Spleen (tissue), 11 donors: ENCODE results near the gene SSBP3. TPM values are rescaled to one million over a fixed set of nuclear protein-coding genes. Genes with fewer than 3 reads are reported as not detected.

Experiments
- DNase-seq: peaks from one replicate; pipeline ENCODE4 v3.0.0-alpha.2; 2020
- H3K27ac ChIP-seq, 8 donors: fragments of 200-600 bp; sonication (generic) in 7 of 8; 1 replicate in 4 of 8; 2 replicates in 4 of 8; pipeline versions ENCODE4 v1.5.0 to v1.8.0; 2016 to 2021; ENCODE audit warnings: inconsistent platforms in 4 of 8, mild to moderate bottlenecking in 4 of 8, moderate library complexity in 1 of 8
- H3K27me3 ChIP-seq, 7 donors: fragments of 200-600 bp; sonication (generic) in 6 of 7; replicated peaks in 1 of 7; 1 replicate in 4 of 7; 2 replicates in 3 of 7; pipeline versions ENCODE4 v1.5.0 to v1.8.0; 2016 to 2021; ENCODE audit warnings: inconsistent platforms in 3 of 7, mild to moderate bottlenecking in 1 of 7
- H3K36me3 ChIP-seq, 6 donors: fragments of 200-600 bp; sonication (generic) in 5 of 6; 1 replicate in 4 of 6; 2 replicates in 2 of 6; pipeline versions ENCODE4 v1.5.0 to v1.8.0; 2016 to 2021; ENCODE audit warnings: inconsistent platforms in 2 of 6
- H3K4me1 ChIP-seq, 6 donors: fragments of 200-600 bp; sonication (generic) in 5 of 6; 1 replicate in 3 of 6; 2 replicates in 3 of 6; pipeline versions ENCODE4 v1.5.0 to v1.8.0; 2016 to 2021; ENCODE audit warnings: inconsistent platforms in 3 of 6
- H3K4me3 ChIP-seq, 8 donors: fragments of 200-600 bp; sonication (generic) in 7 of 8; 1 replicate in 4 of 8; 2 replicates in 4 of 8; pipeline versions ENCODE4 v1.5.0 to v1.8.0; 2016 to 2021; ENCODE audit warnings: inconsistent platforms in 4 of 8, mild to moderate bottlenecking in 4 of 8, moderate library complexity in 2 of 8
- H3K9me3 ChIP-seq, 8 donors: fragments of 200-600 bp; sonication (generic) in 7 of 8; 1 replicate in 4 of 8; 2 replicates in 4 of 8; pipeline versions ENCODE4 v1.5.0 to v1.8.0; 2016 to 2021; ENCODE audit warnings: inconsistent platforms in 4 of 8
- CTCF ChIP-seq, 11 experiments: fragments of 200-600 bp in 7 of 11; fragments of 450-650 bp in 4 of 11; sonication (generic) in 4 of 11; IDR thresholded peaks in 8 of 11; conservative IDR thresholded peaks in 3 of 11; 1 replicate in 7 of 11; 2 replicates in 4 of 11; pipeline versions ENCODE4 v1.4.0 to v1.8.0; 2016 to 2021; ENCODE audit warnings: antibody characterized with exemption in 11 of 11, inconsistent platforms in 4 of 11, mild to moderate bottlenecking in 1 of 11
- POLR2A ChIP-seq, 3 donors: fragments of 450-650 bp; IDR thresholded peaks; one replicate each; pipeline ENCODE4 v1.5.1; 2017; ENCODE audit warnings: antibody characterized with exemption in 3 of 3, mild to moderate bottlenecking in 1 of 3
- POLR2AphosphoS5 ChIP-seq, 3 donors: sonication (generic); formaldehyde crosslinking; IDR thresholded peaks; one replicate each; pipeline ENCODE4 v1.5.1; 2017; ENCODE audit warnings: antibody characterized with exemption in 3 of 3
- WGBS, 5 donors: extraction: QIAGEN DNeasy Blood & Tissue Kit in 3 of 5; methylation state at CpG; one replicate each; pipeline versions ENCODE4 v1.1.5 to v1.1.7; 2013 to 2018; 5-methylcytosine and 5-hydroxymethylcytosine counted together
- intact Hi-C: fragments of 100-400 bp; cut with DNase I; formaldehyde crosslinking; loops from one replicate; pipeline ENCODE4 v1.15.0; 2023; ENCODE audit warnings: low total_unique reads
- polyA plus RNA-seq, 3 donors: library from polyadenylated mRNA; stranded (reverse); fragments of 200-250 nt; gene quantifications; one replicate each; pipeline ENCODE4 v1.2.1, GENCODE V29; 2013
- total RNA-seq, 7 donors: library from RNA; depleted of rRNA in 3 of 7; stranded (reverse); fragments of >200 nt in 3 of 7; fragmentation: NEBNext Ultra II Directional in 4 of 7; extraction: Animal tissue kit (Norgen Biotek cat#: 25700) in 4 of 7; gene quantifications; one replicate each; pipeline versions ENCODE4 v1.1.0 to v1.2.1, GENCODE V29; 2016 to 2021
- donor health status: healthy with polysubstance abuse.
- donor health status: DM: no; HTN: no; CAD: no; lungs with moderate emphysema.
- donor health status: DM: no; HTN: no; CAD: no.
- donor health status: Bipolar disorder and iron deficiency.
- donor health status: healthy.
- donor health status: DM: no; HTN: no; CAD: no.
- donor health status: DM: yes; HTN: yes; CAD: no.

SSBP3 gene
- total and polyA plus RNA-seq, 10 donors, result 14.4 to 73.5 (median 26.3) TPM

- H3K27me3 ChIP-seq, result no peaks in the 10 kb centered on the region
- intact Hi-C loops, result no loop called here
- TF ChIP-seq POLR2AphosphoS5 (IDR thresholded peaks at IDR 0.05), result no peak
- no peak for TF ChIP-seq CTCF (IDR thresholded peaks at IDR 0.05 in 8 of 11, conservative IDR thresholded peaks at IDR 0.05 in 3 of 11)
- no peak for TF ChIP-seq POLR2A (IDR thresholded peaks at IDR 0.05)
- 90 to 97% (median 93%) methylated on average over 11 of the region's 11 CpGs for WGBS, 5 donors
- no peak for DNase-seq
- H3K4me3 ChIP-seq, result no peak overlapping the region
- peak overlapping the region in 7 of 8 donors; percentile 71 to 91 (median 85) for H3K27ac ChIP-seq
- H3K4me1 ChIP-seq, result peaks cover 25 to 80% (median 58%) of the 10 kb centered on the region in 6 donors
- no peaks in the 10 kb centered on the region for H3K9me3 ChIP-seq
- H3K36me3 ChIP-seq, result peaks cover 0 to 25% (median 0%) of the 10 kb centered on the region in 6 donors
Measured at GRCh38 chr1:54276617-54277450, 129.4 kb downstream of the SSBP3 start.

- Histone ChIP-seq H3K27me3 (no peaks in the 10 kb centered on the region), H3K36me3 (peaks cover 0 to 12% (median 0%) of the 10 kb centered on the region in 6 donors), H3K9me3 (no peaks in the 10 kb centered on the region), H3K4me3 (no peak overlapping the region), H3K4me1 (peaks cover 25 to 92% (median 62%) of the 10 kb centered on the region in 6 donors), H3K27ac (peak overlapping the region; percentile 71 to 91 (median 84))
- no peak for DNase-seq
- WGBS, 5 donors, result 61 to 87% (median 71%) methylated on average over 3 of the region's 3 CpGs
- TF ChIP-seq CTCF (IDR thresholded peaks at IDR 0.05 in 8 of 11, conservative IDR thresholded peaks at IDR 0.05 in 3 of 11) (peak in 6 of 11 experiments; percentile 17 to 42 (median 30)), POLR2AphosphoS5 (IDR thresholded peaks at IDR 0.05) (peak; percentile 56 to 86 (median 84)), POLR2A (IDR thresholded peaks at IDR 0.05) (no peak)
- intact Hi-C loops, result no loop called here
Measured at GRCh38 chr1:54275349-54275748, 130.8 kb downstream of the SSBP3 start.

GRCh38 chr1:54274881-54275280, 131.3 kb downstream of the SSBP3 start:
- H3K9me3 ChIP-seq, result no peaks in the 10 kb centered on the region
- WGBS, 5 donors, result 36 to 68% (median 63%) methylated on average over 11 of the region's 11 CpGs
- peak overlapping the region; percentile 71 to 91 (median 84) for H3K27ac ChIP-seq
- no peak overlapping the region for H3K4me3 ChIP-seq
- H3K27me3 ChIP-seq, result no peaks in the 10 kb centered on the region
- TF ChIP-seq POLR2AphosphoS5 (IDR thresholded peaks at IDR 0.05) (no peak), CTCF (IDR thresholded peaks at IDR 0.05 in 8 of 11, conservative IDR thresholded peaks at IDR 0.05 in 3 of 11) (no peak), POLR2A (IDR thresholded peaks at IDR 0.05) (no peak)
- no peak for DNase-seq
- intact Hi-C loops, result no loop called here
- H3K4me1 ChIP-seq, result peaks cover 25 to 89% (median 62%) of the 10 kb centered on the region in 6 donors
- peaks cover 0 to 7% (median 0%) of the 10 kb centered on the region in 6 donors for H3K36me3 ChIP-seq

- no peaks in the 10 kb centered on the region for H3K27me3 ChIP-seq
- intact Hi-C loops, result no loop called here
- peak in 1 of 3 donors; percentile 30 for TF ChIP-seq POLR2AphosphoS5 (IDR thresholded peaks at IDR 0.05)
- TF ChIP-seq POLR2A (IDR thresholded peaks at IDR 0.05), result no peak
- DNase-seq, result no peak
- WGBS, 5 donors, result 61 to 76% (median 70%) methylated on average over 8 of the region's 8 CpGs
- peaks cover 0 to 3% (median 0%) of the 10 kb centered on the region in 6 donors for H3K36me3 ChIP-seq
- H3K4me3 ChIP-seq, result no peak overlapping the region
- H3K27ac ChIP-seq, result peak overlapping the region; percentile 14 to 91 (median 84)
- no peaks in the 10 kb centered on the region for H3K9me3 ChIP-seq
- peaks cover 21 to 85% (median 61%) of the 10 kb centered on the region in 6 donors for H3K4me1 ChIP-seq
Measured at GRCh38 chr1:54274448-54274847, 131.7 kb downstream of the SSBP3 start.
